GM12878 (cell line): ENCODE measurements around the gene SELP. TPM values are rescaled to one million over a fixed set of nuclear protein-coding genes. Genes with fewer than 3 reads are reported as not detected.

Experiments used
- BHLHE40 ChIP-seq, 2 experiments: fragments of 450-650 bp in 1 of 2; IDR thresholded peaks; 2 replicates each; pipeline ENCODE4 v1.6.1; 2011 to 2017; ENCODE audit warnings: low read depth in 2 of 2, borderline replicate concordance in 1 of 2, improper control_type of control experiment in 1 of 2, low read length in 1 of 2, mild to moderate bottlenecking in 1 of 2
- CBFB ChIP-seq: IDR thresholded peaks from 2 replicates; pipeline ENCODE4 v1.6.1; 2016; ENCODE audit warnings: antibody characterized with exemption, low read depth
- CREB1 ChIP-seq: IDR thresholded peaks from 2 replicates; pipeline ENCODE4 v1.6.1; 2012; ENCODE audit warnings: low read depth, mild to moderate bottlenecking, inconsistent platforms
- CREM ChIP-seq: IDR thresholded peaks from 2 replicates; pipeline ENCODE4 v1.6.1; 2014; ENCODE audit warnings: antibody characterized with exemption, low read depth
- FOXM1 ChIP-seq: IDR thresholded peaks from 2 replicates; pipeline ENCODE4 v1.6.1; 2012; ENCODE audit warnings: low read depth, mild to moderate bottlenecking, inconsistent platforms, low read length, moderate library complexity
- IKZF1 ChIP-seq: fragments of 450-650 bp; conservative IDR thresholded peaks from 2 replicates; pipeline ENCODE4 v1.6.1; 2017; ENCODE audit warnings: antibody characterized with exemption, mild to moderate bottlenecking
- IRF4 ChIP-seq: IDR thresholded peaks from 2 replicates; pipeline ENCODE4 v1.6.1; 2011; ENCODE audit warnings: low read depth, low read length
- NR2F1 ChIP-seq: fragments of 450-650 bp; conservative IDR thresholded peaks from 2 replicates; pipeline ENCODE4 v1.6.1; 2017; ENCODE audit warnings: mild to moderate bottlenecking
- PAX5 ChIP-seq: IDR thresholded peaks from 2 replicates; pipeline ENCODE4 v1.6.1; 2011; ENCODE audit warnings: low read depth, low read length, borderline replicate concordance
- RAD21 ChIP-seq: IDR thresholded peaks from 2 replicates; pipeline ENCODE4 v1.6.1; 2011; ENCODE audit warnings: mild to moderate bottlenecking, low read depth, low read length, moderate library complexity; ENCODE audit not compliant: insufficient read depth
- WRNIP1 ChIP-seq: IDR thresholded peaks from 2 replicates; pipeline ENCODE4 v1.6.1; 2011; ENCODE audit warnings: low read depth, low read length, improper control_type of control experiment, borderline replicate concordance
- ZBTB40 ChIP-seq: fragments of 450-650 bp; IDR thresholded peaks from 2 replicates; pipeline ENCODE4 v1.6.1; 2016; ENCODE audit warnings: mild to moderate bottlenecking, moderate library complexity, borderline replicate concordance
- polyA plus RNA-seq, 11 experiments: library from polyadenylated mRNA; depleted of rRNA in 4 of 11; unstranded in 6 of 11; stranded (reverse) in 5 of 11; fragments of >200 nt; fragmentation: Nextera tagmentation in 4 of 11; fragmentation: Illumina TruSeq in 1 of 11; extraction: Ambion mirVana in 4 of 11; extraction: Trizol in 1 of 11; gene quantifications; 1 replicate in 1 of 11; 2 replicates in 10 of 11; pipeline versions ENCODE4 v1.2.1 to v1.2.3, GENCODE V29; 2011 to 2016; ENCODE audit warnings: inconsistent platforms in 2 of 11, missing spikeins in 2 of 11, low read depth in 1 of 11
- total RNA-seq, 4 experiments: library from RNA; depleted of rRNA in 3 of 4; stranded (reverse); fragments of >200 nt in 3 of 4; fragmentation: Illumina TruSeq in 1 of 4; extraction: Trizol in 1 of 4; gene quantifications; 2 replicates each; pipeline versions ENCODE4 v1.2.1 to v1.2.3, GENCODE V29; 2013 to 2021
- TF ChIP-seq, protein P1 (sequence below): fragments of 450-650 bp; IDR thresholded peaks from 2 replicates; pipeline ENCODE4 v1.6.1; 2017; ENCODE audit warnings: mild to moderate bottlenecking, low read depth, inconsistent platforms; ENCODE audit not compliant: poor library complexity, severe bottlenecking
- TF ChIP-seq, protein P2 (sequence below): fragments of 450-650 bp; formaldehyde crosslinking; IDR thresholded peaks from 2 replicates; pipeline ENCODE4 v1.4.0; 2020; ENCODE audit warnings: mild to moderate bottlenecking, moderate library complexity
- TF ChIP-seq, protein P3 (sequence below): fragments of 450-650 bp; formaldehyde crosslinking; IDR thresholded peaks from 2 replicates; pipeline ENCODE4 v1.5.0; 2022; ENCODE audit warnings: mild to moderate bottlenecking, missing genetic modification characterization

Gene SELP
- total and polyA plus RNA-seq, 10 of the 15 experiments (the other 5 are each of a cell fraction or from before 2014, with no cell fraction given) = 0.04 to 0.23 (median 0.06) TPM; not detected in 7

GRCh38 chr1:169586395-169587255 is 43.3 kb downstream of the SELP start, which contains the start of gene F5 (continued):
- TF ChIP-seq, protein P1, sequence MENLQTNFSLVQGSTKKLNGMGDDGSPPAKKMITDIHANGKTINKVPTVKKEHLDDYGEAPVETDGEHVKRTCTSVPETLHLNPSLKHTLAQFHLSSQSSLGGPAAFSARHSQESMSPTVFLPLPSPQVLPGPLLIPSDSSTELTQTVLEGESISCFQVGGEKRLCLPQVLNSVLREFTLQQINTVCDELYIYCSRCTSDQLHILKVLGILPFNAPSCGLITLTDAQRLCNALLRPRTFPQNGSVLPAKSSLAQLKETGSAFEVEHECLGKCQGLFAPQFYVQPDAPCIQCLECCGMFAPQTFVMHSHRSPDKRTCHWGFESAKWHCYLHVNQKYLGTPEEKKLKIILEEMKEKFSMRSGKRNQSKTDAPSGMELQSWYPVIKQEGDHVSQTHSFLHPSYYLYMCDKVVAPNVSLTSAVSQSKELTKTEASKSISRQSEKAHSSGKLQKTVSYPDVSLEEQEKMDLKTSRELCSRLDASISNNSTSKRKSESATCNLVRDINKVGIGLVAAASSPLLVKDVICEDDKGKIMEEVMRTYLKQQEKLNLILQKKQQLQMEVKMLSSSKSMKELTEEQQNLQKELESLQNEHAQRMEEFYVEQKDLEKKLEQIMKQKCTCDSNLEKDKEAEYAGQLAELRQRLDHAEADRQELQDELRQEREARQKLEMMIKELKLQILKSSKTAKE = no peak
- 0 out of 2 replicates have a peak, but pooled peaks have one; percentile 26 for TF ChIP-seq IKZF1
- no peak for TF ChIP-seq IRF4
- no peak for TF ChIP-seq CREB1
- TF ChIP-seq BHLHE40 (IDR thresholded peaks at IDR 0.05; ENCODE audit: borderline replicate concordance in 1 of 2, low read depth in 2 of 2, low read length in 1 of 2) = 0 out of 4 replicates have a peak, but pooled peaks have one; percentile 6 to 25
- TF ChIP-seq, protein P2, sequence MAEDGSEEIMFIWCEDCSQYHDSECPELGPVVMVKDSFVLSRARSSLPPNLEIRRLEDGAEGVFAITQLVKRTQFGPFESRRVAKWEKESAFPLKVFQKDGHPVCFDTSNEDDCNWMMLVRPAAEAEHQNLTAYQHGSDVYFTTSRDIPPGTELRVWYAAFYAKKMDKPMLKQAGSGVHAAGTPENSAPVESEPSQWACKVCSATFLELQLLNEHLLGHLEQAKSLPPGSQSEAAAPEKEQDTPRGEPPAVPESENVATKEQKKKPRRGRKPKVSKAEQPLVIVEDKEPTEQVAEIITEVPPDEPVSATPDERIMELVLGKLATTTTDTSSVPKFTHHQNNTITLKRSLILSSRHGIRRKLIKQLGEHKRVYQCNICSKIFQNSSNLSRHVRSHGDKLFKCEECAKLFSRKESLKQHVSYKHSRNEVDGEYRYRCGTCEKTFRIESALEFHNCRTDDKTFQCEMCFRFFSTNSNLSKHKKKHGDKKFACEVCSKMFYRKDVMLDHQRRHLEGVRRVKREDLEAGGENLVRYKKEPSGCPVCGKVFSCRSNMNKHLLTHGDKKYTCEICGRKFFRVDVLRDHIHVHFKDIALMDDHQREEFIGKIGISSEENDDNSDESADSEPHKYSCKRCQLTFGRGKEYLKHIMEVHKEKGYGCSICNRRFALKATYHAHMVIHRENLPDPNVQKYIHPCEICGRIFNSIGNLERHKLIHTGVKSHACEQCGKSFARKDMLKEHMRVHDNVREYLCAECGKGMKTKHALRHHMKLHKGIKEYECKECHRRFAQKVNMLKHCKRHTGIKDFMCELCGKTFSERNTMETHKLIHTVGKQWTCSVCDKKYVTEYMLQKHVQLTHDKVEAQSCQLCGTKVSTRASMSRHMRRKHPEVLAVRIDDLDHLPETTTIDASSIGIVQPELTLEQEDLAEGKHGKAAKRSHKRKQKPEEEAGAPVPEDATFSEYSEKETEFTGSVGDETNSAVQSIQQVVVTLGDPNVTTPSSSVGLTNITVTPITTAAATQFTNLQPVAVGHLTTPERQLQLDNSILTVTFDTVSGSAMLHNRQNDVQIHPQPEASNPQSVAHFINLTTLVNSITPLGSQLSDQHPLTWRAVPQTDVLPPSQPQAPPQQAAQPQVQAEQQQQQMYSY (CRISPR knock-in tag) = no peak
- TF ChIP-seq FOXM1 = no peak
- TF ChIP-seq, protein P3, sequence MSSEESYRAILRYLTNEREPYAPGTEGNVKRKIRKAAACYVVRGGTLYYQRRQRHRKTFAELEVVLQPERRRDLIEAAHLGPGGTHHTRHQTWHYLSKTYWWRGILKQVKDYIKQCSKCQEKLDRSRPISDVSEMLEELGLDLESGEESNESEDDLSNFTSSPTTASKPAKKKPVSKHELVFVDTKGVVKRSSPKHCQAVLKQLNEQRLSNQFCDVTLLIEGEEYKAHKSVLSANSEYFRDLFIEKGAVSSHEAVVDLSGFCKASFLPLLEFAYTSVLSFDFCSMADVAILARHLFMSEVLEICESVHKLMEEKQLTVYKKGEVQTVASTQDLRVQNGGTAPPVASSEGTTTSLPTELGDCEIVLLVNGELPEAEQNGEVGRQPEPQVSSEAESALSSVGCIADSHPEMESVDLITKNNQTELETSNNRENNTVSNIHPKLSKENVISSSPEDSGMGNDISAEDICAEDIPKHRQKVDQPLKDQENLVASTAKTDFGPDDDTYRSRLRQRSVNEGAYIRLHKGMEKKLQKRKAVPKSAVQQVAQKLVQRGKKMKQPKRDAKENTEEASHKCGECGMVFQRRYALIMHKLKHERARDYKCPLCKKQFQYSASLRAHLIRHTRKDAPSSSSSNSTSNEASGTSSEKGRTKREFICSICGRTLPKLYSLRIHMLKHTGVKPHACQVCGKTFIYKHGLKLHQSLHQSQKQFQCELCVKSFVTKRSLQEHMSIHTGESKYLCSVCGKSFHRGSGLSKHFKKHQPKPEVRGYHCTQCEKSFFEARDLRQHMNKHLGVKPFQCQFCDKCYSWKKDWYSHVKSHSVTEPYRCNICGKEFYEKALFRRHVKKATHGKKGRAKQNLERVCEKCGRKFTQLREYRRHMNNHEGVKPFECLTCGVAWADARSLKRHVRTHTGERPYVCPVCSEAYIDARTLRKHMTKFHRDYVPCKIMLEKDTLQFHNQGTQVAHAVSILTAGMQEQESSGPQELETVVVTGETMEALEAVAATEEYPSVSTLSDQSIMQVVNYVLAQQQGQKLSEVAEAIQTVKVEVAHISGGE (CRISPR knock-in tag) = no peak
- no peak for TF ChIP-seq CBFB
- TF ChIP-seq NR2F1 = no peak
- TF ChIP-seq ZBTB40 = no peak
- no peak for TF ChIP-seq CREM
- peak; percentile 52 for TF ChIP-seq RAD21
- TF ChIP-seq WRNIP1 = no peak
- TF ChIP-seq PAX5 = no peak
